GM23248 (cell line): Measurements from ENCODE around the gene MAP3K19. TPM values are rescaled to one million over a fixed set of nuclear protein-coding genes. Genes with fewer than 3 reads are reported as not detected.
A peak's percentile ranks its signal among the peaks of the same experiment; 100 is the strongest.

Source experiments
- DNase-seq: peaks from one replicate; pipeline ENCODE4 v3.0.0-alpha.2; 2015
- H2AFZ ChIP-seq: fragments of 200-600 bp; sonication (generic); 2 replicates; pipeline ENCODE4 v1.6.1; 2016; ENCODE audit warnings: antibody characterized with exemption
- H3F3A ChIP-seq: fragments of 200-600 bp; sonication (generic); 2 replicates; pipeline ENCODE4 v1.6.1; 2016; ENCODE audit warnings: mild to moderate bottlenecking, antibody characterized with exemption, mixed run types; ENCODE audit not compliant: insufficient read depth
- H3K27ac ChIP-seq: fragments of 200-600 bp; sonication (generic); 2 replicates; pipeline ENCODE4 v1.5.1; 2016; ENCODE audit warnings: mild to moderate bottlenecking
- H3K27me3 ChIP-seq: fragments of 200-600 bp; sonication (generic); replicated peaks from 2 replicates; pipeline ENCODE4 v1.6.1; 2016; ENCODE audit warnings: mild to moderate bottlenecking; ENCODE audit not compliant: insufficient read depth
- H3K36me3 ChIP-seq: fragments of 200-600 bp; sonication (generic); 2 replicates; pipeline ENCODE4 v1.6.1; 2016; ENCODE audit warnings: low read depth, mild to moderate bottlenecking
- H3K4me1 ChIP-seq: fragments of 200-600 bp; sonication (generic); 2 replicates; pipeline ENCODE4 v1.6.1; 2016; ENCODE audit warnings: mild to moderate bottlenecking; ENCODE audit not compliant: insufficient read depth
- H3K4me2 ChIP-seq: fragments of 200-600 bp; sonication (generic); one replicate; pipeline ENCODE4 v1.6.1; 2016; ENCODE audit warnings: mild to moderate bottlenecking; ENCODE audit not compliant: unreplicated experiment
- H3K4me3 ChIP-seq: fragments of 200-600 bp; sonication (generic); 2 replicates; pipeline ENCODE4 v1.5.1; 2016; ENCODE audit warnings: mild to moderate bottlenecking
- H3K79me2 ChIP-seq: fragments of 200-600 bp; sonication (generic); 2 replicates; pipeline ENCODE4 v1.6.1; 2016; ENCODE audit warnings: mild to moderate bottlenecking; ENCODE audit not compliant: insufficient read depth
- H3K9ac ChIP-seq: fragments of 200-600 bp; sonication (generic); 2 replicates; pipeline ENCODE4 v1.6.1; 2016; ENCODE audit warnings: mild to moderate bottlenecking
- H3K9me2 ChIP-seq: fragments of 200-600 bp; sonication (generic); 2 replicates; pipeline ENCODE4 v1.6.1; 2016; ENCODE audit warnings: mixed run types, mild to moderate bottlenecking, moderate library complexity; ENCODE audit not compliant: insufficient read depth
- H3K9me3 ChIP-seq: fragments of 200-600 bp; sonication (generic); one replicate; pipeline ENCODE4 v1.6.1; 2017; ENCODE audit warnings: low read depth
- H4K20me1 ChIP-seq: fragments of 200-600 bp; sonication (generic); 2 replicates; pipeline ENCODE4 v1.6.0; 2016; ENCODE audit not compliant: insufficient read depth
- EZH2 ChIP-seq: fragments of 200-600 bp; sonication (generic); IDR thresholded peaks from 2 replicates; pipeline ENCODE4 v1.6.1; 2018; ENCODE audit warnings: antibody characterized with exemption, mild to moderate bottlenecking; ENCODE audit not compliant: insufficient read depth, poor library complexity, severe bottlenecking
- EZH2phosphoT487 ChIP-seq: fragments of 200-600 bp; sonication (generic); IDR thresholded peaks from 2 replicates; pipeline ENCODE4 v1.6.1; 2018; ENCODE audit warnings: antibody characterized with exemption, moderate library complexity, mild to moderate bottlenecking, low read depth; ENCODE audit not compliant: insufficient read depth
- whole genome bisulfite sequencing, 2 experiments: methylation state at CpG; one replicate each; pipeline ENCODE4 v1.1.6; 2015 to 2017; ENCODE audit warnings: low lambda C conversion rate in 2 of 2, low coverage in 1 of 2; ENCODE audit errors: missing lambda C conversion rate in 2 of 2; 5-methylcytosine and 5-hydroxymethylcytosine counted together
- in situ Hi-C: fragments of 300-500 bp; cut with MboI; formaldehyde crosslinking; loops from 2 replicates; pipeline ENCODE4 v1.15.0; 2020
- polyA plus RNA-seq: library from polyadenylated mRNA; unstranded; fragments of >200 nt; fragmentation: Nextera tagmentation; extraction: Ambion mirVana; gene quantifications from 2 replicates; pipeline ENCODE4 v1.2.1, GENCODE V29; 2016
- total RNA-seq: library from RNA; depleted of rRNA; stranded (reverse); fragments of >200 nt; shearing (Covaris generic); gene quantifications from 2 replicates; pipeline ENCODE4 v1.2.3, GENCODE V29; 2014; rRNA removed

Gene MAP3K19
- total and polyA plus RNA-seq, 2 experiments from 2014 or later: not detected

DNA sequence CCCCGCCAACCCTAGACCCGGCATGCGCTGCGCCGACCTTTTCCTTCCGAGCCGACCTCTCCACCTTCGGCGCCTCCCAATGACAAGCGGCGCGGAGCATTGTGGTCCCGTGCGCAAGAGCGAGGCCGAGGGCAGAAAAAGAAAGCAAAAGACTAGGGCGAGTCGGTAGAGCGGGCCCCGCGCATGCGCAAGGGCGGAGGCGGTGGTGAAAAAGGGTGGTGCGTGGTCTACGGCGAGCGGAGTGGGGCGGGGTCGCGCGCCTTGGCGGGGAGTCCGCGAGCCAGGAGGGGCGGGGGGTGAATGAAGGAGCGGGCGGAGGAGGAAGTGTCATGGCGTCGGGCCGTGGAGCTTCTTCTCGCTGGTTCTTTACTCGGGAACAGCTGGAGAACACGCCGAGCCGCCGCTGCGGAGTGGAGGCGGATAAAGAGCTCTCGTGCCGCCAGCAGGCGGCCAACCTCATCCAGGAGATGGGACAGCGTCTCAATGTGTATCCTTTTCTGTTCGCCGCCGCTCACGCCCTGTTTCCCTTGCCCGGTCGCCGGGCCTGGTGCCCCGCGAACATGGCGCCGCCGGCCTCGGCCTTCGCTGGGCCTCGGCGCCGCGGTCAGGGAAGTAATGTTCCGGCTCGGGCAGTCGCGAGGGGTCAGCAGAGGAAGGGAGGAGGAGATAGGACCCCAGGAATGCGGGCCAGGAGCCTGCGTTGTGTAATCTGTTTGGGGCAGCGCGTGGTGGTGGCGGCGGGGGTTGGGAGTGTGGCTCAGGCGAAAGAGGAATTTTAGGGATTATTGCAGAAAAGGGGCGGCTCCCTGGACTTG is 128.5 kb downstream of the MAP3K19 start, which contains the start of gene CCNT2:
Gene CCNT2 (plus strand): TSS at position 297 of the 815 bp plus-strand sequence. CDS start 33 bp downstream, at position 330.
- H3K9me3 ChIP-seq: no peaks in the 10 kb centered on the region

DNA sequence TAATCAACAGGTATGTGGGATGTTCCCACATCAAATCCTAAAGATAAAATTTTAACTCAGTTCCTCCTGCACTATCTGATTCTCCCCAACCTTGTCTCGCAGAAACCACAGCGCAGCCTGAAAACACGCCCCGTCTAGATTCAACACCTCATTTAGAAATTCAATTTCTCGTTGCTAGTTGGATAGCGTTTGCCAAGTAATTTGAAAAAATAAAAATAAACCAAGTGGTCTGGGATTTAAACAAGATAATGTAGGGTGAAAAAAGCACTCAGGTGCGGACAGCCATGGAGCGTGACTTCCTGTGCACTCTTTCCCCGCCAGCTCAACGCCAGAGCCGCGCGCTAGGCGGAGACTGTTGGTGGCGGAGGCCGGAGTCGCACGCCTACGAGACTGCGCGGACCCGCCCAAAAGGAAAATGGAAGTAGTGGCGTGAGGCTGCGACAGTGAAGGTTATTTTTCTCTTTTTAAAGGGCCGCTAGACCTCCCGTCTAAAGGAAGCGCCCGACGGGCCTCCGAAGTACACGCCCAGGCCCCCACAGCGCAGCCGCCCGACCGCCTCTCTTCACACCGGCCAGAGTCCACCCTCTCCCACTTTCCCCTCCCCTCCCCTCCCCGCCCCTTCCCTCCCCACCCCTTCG is 129.2 kb downstream of the MAP3K19 start:
- peaks cover 22% of the 10 kb centered on the region for H4K20me1 ChIP-seq
- H3K27me3 ChIP-seq: no peaks in the 10 kb centered on the region
- in situ Hi-C loops: no loop called here
- peak overlapping the region; percentile 94 for H3K4me3 ChIP-seq
- WGBS, 2 experiments: 0 to 1% methylated on average over 25 to 38 of the region's 38 CpGs
- peak overlapping the region; percentile 100 for H2AFZ ChIP-seq
- H3F3A ChIP-seq: peaks cover 14% of the 10 kb centered on the region; the same call in 1 of the 2 replicates
- H3K4me1 ChIP-seq: peaks cover 21% of the 10 kb centered on the region
- no peaks in the 10 kb centered on the region for H3K9me3 ChIP-seq
- peak overlapping the region; percentile 95 for H3K27ac ChIP-seq
- TF ChIP-seq EZH2phosphoT487 (no peak), EZH2 (no peak)
- peak overlapping the region; percentile 86 for H3K4me2 ChIP-seq
- no peaks in the 10 kb centered on the region for H3K9me2 ChIP-seq
- H3K36me3 ChIP-seq: no peaks in the 10 kb centered on the region
- H3K79me2 ChIP-seq: peaks cover 43% of the 10 kb centered on the region
- peak overlapping the region; percentile 98 for H3K9ac ChIP-seq
- DNase-seq: peak; percentile 96

More for the DNA sequence above, 128.5 kb downstream of the MAP3K19 start, which contains the start of gene CCNT2:
- peaks cover 18% of the 10 kb centered on the region for H3F3A ChIP-seq
- in situ Hi-C loops: no loop called here
- peak within 1 kb of the TSS; percentile 100 for H2AFZ ChIP-seq
- peak within 1 kb of the TSS; percentile 98 for H3K4me2 ChIP-seq
- H4K20me1 ChIP-seq: peaks cover 27% of the 10 kb centered on the region
- H3K4me3 ChIP-seq: peak within 1 kb of the TSS; percentile 94
- peaks cover 50% of the 10 kb centered on the region for H3K79me2 ChIP-seq
- H3K36me3 ChIP-seq: no peaks in the 10 kb centered on the region
- H3K27ac ChIP-seq: peak within 1 kb of the TSS; percentile 95
- peaks cover 21% of the 10 kb centered on the region for H3K4me1 ChIP-seq
- TF ChIP-seq EZH2: no peak
- no peak for TF ChIP-seq EZH2phosphoT487
- DNase-seq: peak; percentile 100
- H3K9me2 ChIP-seq: no peaks in the 10 kb centered on the region
- H3K9ac ChIP-seq: peak within 1 kb of the TSS; percentile 98
- H3K27me3 ChIP-seq: no peaks in the 10 kb centered on the region
- WGBS, 2 experiments: 1% methylated on average over 71 to 82 of the region's 83 CpGs

DNA sequence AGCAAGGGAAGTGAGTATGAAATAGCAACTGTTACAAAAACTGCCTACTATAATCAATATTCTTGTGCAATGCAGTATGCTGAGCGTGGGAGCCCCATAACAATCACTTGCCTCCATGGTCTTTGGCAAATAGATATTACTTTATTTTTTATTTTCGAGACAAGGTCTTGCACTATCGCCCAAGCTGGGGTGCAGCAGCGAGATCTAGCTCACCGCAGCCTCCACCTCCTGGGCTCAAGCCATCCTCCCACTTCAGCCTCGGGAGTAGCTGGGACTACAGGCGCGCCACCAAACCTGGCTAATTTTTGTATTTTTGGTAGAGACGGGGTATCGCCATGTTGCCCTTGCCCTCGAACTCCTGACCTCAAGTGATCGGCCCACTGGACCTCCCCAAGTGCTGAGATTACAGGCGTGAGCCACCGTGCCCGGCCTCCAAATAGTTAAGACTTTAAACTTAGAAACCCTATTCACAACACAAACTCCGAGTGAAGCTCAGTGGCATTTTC is 129.8 kb downstream of the MAP3K19 start:
- H3K9me3 ChIP-seq: no peaks in the 10 kb centered on the region
- peak overlapping the region; percentile 100 for H2AFZ ChIP-seq
- H3K9me2 ChIP-seq: no peaks in the 10 kb centered on the region
- peaks cover 19% of the 10 kb centered on the region for H4K20me1 ChIP-seq
- H3K9ac ChIP-seq: peak overlapping the region; percentile 98
- peak overlapping the region; percentile 95 for H3K27ac ChIP-seq
- peak overlapping the region; percentile 94 for H3K4me3 ChIP-seq
- no peaks in the 10 kb centered on the region for H3K36me3 ChIP-seq
- peak overlapping the region; percentile 86 for H3K4me2 ChIP-seq
- 42% methylated on average over 16 of the region's 16 CpGs for WGBS, 2 experiments
- in situ Hi-C loops: no loop called here
- H3K4me1 ChIP-seq: peaks cover 18% of the 10 kb centered on the region
- H3K27me3 ChIP-seq: no peaks in the 10 kb centered on the region
- TF ChIP-seq EZH2phosphoT487 (no peak), EZH2 (no peak)
- H3K79me2 ChIP-seq: peaks cover 37% of the 10 kb centered on the region
- peaks cover 14% of the 10 kb centered on the region; the same call in 1 of the 2 replicates for H3F3A ChIP-seq
- no peak for DNase-seq

Other genes starting within 250 kb of the MAP3K19 start
- not detected in 2 replicates for gene ACMSD, start 208.8 kb downstream of the MAP3K19 start, total RNA-seq
- gene ACMSD, start 208.8 kb downstream of the MAP3K19 start, polyA plus RNA-seq: not detected in 2 replicates
- gene CCNT2, start 128.6 kb downstream of the MAP3K19 start, total RNA-seq: 15.0 and 15.7 TPM in 2 replicates
- gene CCNT2, start 128.6 kb downstream of the MAP3K19 start, polyA plus RNA-seq: 15.5 and 16.6 TPM in 2 replicates
- 72.1 and 77.8 TPM in 2 replicates for gene RAB3GAP1, start 4.8 kb upstream of the MAP3K19 start, total RNA-seq
- gene RAB3GAP1, start 4.8 kb upstream of the MAP3K19 start, polyA plus RNA-seq: 33.6 and 35.5 TPM in 2 replicates